HG03565 (cell line): ENCODE data around the gene FRY.
"Not testable (repeated sequence)": the region's sequence is repeated elsewhere in the genome, so short reads cannot be mapped to it uniquely, and the experiment has no call there.

ENCODE experiments used
- ATAC-seq: cut with Tn5 transposase; IDR thresholded peaks from one replicate; pipeline ENCODE4 v1.9.1; 2021; ENCODE audit warnings: mild to moderate bottlenecking, moderate library complexity; ENCODE audit not compliant: unreplicated experiment

Gene FRY

DNA sequence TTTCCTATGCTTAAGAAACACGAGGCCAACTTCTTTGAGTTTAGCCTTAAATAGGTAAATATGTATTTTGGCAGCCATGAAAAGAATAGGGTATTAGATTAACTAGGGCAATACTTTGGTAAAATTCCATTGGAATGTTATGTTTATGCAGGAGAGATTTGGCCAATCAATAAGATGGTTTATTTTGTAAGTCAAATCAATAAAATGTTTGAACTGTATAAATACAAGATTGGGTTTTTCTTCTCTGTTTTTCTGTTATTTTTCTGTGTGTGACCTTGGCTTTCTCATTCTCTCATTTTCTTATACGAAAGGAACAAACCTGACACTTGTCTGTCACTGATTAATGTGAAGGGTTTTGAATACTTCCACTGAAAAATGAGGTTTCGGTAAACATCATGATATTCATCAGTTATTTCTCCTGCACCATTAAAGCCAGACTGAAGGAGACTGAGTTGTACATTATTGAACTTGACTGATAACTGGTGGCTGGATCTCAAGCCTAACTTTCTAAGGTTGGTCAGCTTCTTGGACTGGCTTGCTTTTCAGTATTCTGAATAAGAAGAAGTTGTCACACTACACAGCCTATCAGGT, 8.6 kb downstream of the FRY start:
- ATAC-seq: no peak

DNA sequence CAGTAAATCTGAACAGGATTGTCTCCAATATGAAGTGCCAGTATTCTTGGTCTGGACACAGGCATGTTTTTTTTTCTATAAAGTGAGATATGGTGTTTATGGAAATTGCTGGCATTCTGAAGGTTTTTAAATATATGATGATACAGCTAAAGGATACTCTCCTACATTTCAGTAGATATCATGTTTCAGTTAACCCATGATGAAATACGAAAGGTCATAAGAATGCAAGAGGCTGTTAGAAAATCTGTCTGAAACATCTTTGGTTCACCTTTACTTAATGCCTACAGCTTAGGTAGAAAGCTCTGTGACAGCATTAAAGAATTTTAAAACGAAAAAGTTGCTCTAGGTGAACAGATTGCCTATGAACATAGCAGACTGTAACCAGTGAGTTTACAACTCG, 9.1 kb downstream of the FRY start:
- ATAC-seq: no peak

DNA sequence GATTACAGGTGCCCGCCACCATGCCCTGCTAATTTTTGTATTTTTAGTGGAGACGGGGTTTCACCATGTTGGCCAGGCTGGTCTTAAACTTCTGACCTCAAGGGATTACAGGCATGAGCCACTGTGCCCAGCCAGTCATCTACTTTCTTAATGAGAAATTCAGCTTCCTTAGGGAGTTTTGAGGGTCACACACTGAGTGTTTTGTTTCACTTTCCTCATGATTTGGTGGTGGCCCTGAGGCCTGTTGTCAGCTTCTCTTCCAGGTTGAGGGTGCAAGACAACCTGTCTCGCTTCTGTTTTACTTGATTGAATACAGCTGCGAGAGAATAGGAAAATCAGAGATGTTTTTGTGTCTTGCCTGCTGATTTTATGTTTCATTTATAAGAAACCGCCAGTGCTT, 9.9 kb downstream of the FRY start:
- peak; percentile 73 for ATAC-seq

DNA sequence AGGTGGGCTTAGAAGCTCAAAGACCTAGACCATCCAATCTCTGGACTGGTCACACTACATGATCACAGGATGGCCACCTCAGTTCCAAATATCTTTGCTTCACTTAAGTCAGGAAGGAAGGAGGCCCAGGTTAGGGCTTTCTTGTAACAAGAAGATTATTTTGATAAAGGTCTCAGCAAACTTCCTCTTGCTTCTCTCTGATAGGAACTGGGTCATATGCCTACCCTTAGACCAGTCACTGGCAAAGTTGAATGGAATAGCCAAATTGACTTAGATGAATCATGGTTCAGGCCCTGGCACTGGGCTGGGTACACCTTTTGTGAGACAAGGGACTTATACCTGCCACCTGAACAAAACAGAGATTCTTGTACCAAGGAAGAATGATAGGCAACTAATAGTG, 11.0 kb downstream of the FRY start:
- no peak for ATAC-seq

DNA sequence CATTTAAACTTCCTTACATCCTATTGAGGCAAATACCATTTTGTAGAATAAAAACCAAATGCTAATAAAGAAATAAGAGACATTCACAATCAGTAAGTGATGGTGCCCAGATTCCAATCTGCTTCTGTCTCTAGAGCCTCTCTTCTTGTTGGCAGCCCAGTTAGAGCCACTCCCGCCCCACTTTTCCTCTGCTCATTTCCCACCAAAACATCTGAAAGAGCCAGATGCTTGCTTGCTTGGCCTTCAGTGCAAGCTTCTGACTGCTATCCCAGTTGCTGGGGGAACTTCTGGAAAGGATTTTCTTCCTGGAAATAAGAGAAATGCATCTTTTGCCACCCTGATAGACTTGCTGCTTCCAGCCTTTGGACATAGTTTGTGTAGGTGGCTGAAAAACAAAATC, 12.9 kb downstream of the FRY start:
- ATAC-seq: no peak

DNA sequence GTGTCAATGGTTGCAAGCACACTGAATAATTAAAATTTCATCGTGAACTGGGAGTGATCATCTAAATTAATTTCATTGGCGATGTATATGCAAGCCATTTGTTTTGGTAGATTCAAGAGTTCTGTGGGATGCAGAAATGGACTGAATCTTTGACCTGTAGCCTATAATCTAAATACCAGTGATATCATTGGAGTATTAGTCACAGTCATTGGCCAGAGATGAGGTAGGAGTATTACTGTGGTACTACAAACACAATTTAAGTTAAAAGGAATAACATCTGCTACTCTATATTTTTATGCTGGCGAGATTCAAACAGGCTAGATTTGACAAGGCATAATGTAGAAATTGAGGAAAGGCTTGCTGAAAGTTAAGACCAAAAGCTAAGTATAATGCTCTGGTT, 14.0 kb downstream of the FRY start:
- ATAC-seq: no peak

DNA sequence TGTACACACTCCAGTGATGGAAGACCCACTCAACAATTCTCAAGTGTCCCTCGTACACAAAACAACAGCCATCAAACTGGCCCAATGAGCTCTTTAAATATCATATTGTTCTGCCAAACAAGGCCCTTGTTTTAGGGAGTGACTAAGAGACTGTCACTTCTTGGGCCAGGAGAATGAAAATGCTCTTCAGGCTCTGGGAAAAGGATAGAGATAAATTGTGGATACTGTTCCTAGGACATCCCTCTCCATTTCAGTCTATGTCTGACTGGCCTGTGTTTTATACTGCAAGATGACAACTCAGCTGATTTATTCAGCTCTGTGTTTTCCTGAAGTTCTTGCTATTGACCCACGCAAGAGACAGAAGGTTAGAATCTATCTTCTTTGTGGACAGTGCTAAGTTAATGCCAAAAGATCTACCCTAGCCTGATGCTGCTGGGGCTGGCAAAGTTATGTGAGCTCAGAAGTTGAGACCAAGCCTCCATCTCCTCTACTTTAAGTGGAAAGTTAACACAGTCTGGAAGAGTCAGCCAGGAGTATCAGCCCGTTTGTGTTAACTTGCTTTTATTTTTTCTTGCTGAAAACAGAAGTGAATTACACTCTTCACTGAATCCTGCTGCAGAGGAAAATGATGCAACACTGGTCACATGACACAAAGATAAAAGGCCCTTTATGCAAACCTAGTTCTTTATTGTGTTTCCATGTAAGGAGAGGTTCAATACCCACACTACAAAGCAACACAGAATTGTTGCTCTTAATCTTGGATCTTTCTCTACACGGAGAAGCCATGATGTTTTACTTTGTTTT, 14.6 kb downstream of the FRY start:
- no peak for ATAC-seq

DNA sequence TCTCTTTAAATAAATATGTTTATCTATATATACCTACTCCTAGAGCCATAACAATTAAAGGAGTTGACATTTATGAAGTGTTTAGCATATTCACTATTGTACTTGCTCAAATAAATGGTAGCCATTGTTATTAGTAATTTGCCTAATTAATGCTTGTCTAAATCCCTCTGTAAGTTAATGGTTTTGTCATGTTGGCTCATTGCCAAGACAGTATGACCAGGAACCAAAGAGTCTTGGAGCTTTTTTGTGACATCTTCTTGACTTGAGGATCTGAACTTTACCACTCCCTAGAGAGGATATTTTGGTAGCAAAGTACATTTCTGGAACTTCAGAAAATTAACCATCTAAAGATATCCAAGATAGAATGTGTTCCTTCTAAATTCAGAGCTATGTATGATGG, 15.5 kb downstream of the FRY start:
- no peak for ATAC-seq

DNA sequence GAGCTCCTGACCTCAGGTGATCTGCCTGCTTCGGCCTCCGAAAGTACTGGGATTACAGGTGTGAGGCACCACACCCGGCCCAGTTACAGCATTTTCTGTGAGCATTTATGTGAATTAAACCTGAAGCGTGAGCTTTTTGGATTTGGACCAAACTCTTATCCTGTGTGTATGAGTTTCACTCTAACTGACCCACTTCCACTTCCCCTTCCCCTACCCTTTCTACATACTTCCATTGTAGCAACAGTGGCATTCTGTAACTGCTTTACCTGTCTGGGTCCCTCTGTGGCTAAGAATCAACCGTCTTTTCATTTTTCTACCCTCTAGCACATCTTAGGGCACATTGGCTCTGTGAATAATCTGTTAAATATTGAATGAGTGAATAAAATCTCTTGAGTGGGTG, 16.2 kb downstream of the FRY start:
- no peak for ATAC-seq

DNA sequence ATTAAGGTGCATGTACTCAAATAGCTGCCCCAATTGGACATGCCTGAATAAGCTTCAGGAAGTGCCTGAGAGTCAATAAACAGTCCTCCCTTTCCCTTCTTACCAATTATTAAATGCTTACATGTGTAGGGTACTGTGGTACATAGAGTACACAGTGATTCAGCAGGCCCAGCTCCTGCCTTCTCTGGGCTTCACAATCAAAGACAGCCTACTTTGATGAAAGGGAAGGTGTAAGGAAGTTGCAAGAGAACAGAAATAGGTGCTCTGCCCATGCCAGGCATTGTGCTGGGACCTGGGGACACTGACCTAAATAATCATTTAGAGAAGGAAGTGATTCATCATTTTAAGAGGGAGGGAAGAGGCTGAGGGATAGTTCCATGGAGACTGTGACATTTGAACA, 17.2 kb downstream of the FRY start:
- ATAC-seq: no peak

DNA sequence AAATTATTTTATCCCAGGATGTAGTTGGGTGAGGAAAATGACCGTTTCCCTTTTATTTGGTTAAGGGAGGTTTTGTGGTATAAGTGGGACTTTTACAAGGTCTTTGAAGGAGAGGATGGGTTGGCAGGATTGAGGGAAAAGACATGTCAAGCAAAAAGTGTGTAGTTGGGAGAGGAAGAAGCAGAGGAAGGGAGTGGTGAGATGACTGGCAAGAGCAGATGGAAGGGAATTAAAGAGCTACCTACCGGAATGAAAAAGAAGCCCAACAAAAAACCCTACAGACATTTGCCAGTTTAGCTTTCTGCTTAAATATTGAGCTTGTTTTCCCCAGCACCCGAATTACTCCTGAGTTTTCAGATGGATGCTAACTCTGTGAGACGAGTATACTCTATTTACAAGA, 19.6 kb downstream of the FRY start:
- no peak for ATAC-seq

DNA sequence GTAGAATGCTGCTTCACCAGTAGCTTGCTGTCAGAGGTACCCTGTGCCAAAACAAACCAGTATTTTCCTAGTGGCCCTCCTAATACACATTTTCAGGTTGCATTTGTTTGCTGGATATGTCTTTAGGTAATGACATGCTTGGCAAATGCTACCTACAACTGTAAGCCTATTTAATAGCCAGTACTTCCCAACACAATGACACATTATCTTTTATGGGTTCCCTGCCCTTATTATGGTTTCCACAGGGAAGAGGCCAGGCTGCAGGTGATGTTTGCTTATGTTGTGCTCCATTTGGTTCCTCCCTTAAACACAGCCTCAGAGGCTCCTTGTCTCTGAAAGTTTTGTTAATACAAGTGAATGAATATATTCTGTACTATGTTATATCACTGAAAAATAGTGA, 24.7 kb downstream of the FRY start:
- no peak for ATAC-seq

DNA sequence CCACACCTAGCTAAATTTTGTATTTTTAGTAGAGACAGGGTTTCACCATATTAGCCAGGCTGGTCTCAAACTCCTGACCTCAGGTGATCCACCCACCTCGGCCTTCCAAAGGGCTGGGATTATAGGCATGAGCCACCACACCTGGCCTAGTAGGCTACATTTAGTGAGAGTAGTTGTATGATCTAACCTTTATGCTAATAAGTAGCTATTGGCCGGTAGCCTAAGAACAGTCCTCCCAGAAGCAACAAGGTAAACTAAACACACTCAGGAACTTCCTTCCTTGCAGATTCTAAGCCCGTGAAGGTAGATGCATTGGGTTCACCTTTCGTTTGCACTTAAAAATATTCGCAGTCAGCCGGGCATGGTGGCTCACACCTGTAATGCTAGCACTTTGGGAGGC, 25.8 kb downstream of the FRY start:
- ATAC-seq: not testable (repeated sequence)

DNA sequence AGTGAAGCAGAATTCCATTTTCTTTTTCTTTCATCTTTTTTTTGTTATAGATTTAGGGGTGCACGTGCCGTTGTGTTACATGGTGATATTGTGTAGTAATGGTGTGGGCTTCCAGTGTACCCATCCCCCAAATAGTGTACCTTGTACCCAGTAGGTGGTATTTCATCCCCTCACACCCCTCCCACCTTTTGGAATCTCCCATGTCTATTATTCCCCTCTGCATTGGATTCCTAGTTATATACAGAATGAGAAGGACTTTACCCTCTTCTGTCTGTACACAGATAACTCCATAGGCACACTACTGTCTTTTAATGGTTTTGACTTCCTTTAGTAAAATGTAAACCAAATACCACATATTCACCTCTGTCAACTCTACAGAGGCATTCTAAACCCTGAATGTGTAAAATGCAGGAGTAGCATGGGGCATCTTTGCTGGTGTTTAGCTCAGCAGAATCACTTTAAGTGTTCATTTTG, 28.0 kb downstream of the FRY start:
- no peak for ATAC-seq

DNA sequence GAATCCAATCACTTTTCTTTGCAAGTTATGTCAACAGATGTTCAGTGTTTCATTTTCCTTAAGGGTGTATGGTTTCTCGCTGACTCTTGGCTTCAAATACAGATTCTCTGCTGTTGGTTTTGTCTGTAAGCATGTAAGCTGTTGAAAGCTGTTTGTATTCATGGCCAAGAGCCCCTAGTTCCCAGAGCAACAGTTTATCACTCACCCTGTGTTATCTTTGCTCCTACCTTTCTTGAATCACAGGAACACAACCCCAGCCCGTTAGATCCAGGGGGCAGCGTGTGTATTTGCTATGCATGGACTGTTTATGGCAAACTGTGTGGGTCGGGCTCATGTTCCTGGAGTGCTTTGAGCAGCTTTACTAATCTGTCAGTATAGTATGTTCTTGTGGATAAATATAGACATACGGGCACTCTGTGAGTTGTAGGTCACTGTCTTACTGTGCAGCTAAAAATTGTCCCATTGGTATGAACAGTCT, 28.9 kb downstream of the FRY start:
- no peak for ATAC-seq

DNA sequence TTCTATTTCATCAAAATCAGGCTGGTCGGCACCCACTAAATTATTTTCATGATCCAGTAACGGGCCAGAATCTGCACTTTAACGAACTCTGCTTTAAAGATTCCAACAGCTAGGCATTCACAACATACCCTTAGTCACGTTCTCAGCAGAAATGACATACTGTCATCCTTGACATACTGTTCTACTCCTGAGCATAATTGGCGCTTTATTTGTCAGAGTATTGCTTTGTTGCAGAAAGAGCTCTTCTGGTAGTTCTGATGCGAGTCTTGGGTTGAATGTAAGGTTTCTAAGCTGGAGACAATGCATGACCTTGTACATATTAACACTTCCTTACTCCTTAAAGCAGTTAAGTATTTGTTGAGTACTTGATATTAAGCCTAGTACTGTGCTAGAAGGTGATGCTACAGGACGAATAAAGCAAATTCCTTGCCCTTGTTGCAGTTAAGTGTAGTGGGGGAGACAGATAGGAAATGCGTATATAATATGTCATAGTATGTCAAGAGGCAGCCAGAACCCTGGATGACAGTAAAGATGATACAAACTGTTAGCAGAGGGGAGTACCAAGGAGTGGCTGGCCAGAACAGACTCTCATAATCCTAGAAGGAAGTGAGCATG, 32.2 kb downstream of the FRY start:
- ATAC-seq: no peak

DNA sequence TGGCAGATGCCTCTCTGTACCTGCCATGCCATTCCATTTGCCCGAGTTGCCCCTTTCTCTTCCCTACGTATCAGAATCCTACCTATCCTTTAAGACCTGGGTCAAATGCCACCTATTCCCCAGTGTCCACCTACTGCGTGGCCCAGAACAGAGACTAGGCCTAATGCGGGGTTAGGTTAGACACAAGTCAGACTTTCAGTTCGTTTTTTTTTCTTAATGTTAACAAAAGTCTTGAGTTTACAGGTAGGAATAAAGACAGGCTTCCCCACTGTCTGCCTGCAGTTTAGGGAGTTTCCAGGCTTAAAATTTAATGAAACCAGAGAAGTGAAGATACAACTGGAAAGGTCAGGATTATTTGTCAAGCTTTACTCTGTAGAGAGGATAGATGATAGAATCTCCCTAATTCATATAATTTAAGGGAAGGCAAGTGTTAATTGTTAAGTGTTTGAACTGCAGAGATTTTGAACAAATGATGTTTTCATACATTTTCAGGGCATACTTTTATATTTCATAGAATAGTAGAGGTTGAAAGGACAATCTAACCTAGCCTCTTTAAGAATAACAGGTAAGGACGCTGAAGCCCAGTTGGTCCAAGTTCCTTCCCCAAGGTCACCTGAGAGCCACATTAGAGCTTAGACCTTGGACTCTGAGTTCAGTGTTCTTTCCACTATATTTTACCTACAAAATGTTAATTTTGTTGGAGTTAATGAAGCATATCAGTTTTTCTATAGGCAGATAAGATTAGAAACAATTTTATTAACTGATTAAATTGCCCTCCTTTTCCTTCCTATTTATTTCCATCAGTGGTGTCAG, 35.8 kb downstream of the FRY start:
- ATAC-seq: no peak

DNA sequence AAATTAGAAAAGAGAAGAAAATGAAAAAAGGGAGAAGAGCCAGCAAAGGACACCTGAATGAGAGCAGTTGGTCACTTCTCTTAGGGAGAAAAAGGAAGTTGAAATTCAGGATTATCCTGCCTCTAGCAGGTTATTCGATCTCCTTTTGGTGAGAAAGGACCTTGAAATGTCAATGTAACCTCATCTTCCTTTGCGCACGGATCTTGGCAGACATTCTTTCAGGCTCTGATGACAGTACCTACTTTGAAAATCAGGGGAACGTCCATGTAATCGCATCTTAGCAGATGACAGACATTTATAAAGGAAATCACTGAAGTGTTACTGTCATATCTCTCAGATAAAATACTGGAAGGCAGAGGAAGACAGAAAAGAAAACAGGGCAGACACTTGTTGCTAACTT, 36.7 kb downstream of the FRY start:
- ATAC-seq: no peak

DNA sequence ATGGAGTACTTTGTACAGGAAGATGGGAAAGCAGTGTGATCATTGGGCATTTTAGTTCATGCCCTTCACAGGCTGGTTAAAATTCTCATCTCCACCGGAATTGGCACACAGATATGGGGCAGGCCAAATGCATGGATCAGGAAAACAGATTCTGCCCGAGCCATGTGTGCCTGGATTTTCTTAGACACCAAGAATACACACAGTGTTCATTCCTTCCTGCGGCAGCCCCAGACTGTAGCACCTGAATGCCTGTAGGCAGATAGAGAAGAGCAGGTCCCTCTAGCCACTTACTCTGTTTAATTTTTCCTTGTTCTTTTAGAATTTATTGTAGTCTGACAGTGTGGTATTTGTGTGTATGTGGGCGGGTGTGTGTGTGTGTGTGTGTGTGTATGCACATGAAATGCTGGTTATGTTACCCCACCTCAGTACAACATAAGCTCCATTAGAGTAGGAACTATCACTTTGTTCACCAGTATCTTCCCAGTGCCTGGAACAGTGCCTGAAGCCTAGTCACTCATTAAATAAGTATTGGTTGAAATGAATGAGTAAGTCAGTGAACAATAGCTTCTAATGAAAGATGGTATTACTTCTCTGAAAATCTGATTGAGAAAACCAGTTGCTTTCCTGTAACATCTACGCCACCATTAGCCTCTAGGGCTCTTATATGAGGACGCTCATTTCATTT, 41.7 kb downstream of the FRY start:
- ATAC-seq: no peak

DNA sequence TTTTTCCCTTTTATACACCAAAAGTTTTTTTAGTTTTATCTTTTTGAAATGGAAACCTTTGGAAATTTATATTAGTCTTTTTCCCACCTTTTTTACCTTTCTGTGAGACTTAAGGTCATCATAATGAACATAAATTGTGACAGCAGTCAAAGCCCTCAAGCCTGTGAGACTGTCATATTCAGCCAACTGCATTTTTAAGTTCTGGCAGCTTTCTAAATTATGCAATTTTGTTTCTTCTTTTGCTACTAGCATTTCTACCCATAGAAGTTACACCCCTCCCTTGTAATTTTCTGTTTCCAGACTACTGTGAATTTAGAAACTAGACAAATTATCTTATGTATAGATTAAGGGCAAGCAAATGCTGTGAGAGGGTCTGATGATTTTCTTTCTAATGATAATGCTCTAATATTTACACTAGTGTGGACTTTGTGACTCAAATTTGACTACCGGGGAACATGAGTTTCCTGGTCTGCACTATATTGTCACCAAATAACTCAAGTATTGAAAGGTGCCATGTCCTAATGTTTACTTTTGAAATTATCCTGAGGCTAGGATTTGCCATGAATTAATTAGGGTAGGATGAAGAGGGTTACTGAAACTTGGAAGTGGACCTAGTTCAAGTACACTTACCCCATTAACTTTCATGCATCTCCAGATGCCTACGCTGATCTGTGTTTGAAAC, 43.7 kb downstream of the FRY start:
- ATAC-seq: no peak
